Adipocyte (in vitro differentiated cells): Measurements from ENCODE around the gene C2orf92.
"Not testable (repeated sequence)": the region's sequence is repeated elsewhere in the genome, so short reads cannot be mapped to it uniquely, and the experiment has no call there.

ENCODE experiments used
- DNase-seq: peaks from one replicate; pipeline ENCODE4 v3.0.0-alpha.2; 2015; ENCODE audit warnings: low read depth
- H3K27me3 ChIP-seq: replicated peaks from 2 replicates; pipeline ENCODE4 v1.7.0; 2013; ENCODE audit warnings: mild to moderate bottlenecking, low read length, moderate library complexity; ENCODE audit not compliant: control insufficient read depth, insufficient read depth
- H3K36me3 ChIP-seq: 2 replicates; pipeline ENCODE4 v1.7.0; 2013; ENCODE audit warnings: low read length, mild to moderate bottlenecking, moderate library complexity; ENCODE audit not compliant: control insufficient read depth, insufficient read depth, severe bottlenecking
- H3K4me1 ChIP-seq: 2 replicates; pipeline ENCODE4 v1.7.0; 2013; ENCODE audit warnings: mild to moderate bottlenecking, low read length, moderate library complexity; ENCODE audit not compliant: control insufficient read depth, insufficient read depth
- H3K4me3 ChIP-seq: 2 replicates; pipeline ENCODE4 v1.7.0; 2013; ENCODE audit warnings: mild to moderate bottlenecking, low read length, moderate library complexity
- H3K9ac ChIP-seq: 2 replicates; pipeline ENCODE4 v1.7.0; 2013; ENCODE audit warnings: mild to moderate bottlenecking, low read length, moderate library complexity
- H3K9me3 ChIP-seq: 2 replicates; pipeline ENCODE4 v1.7.0; 2013; ENCODE audit warnings: mild to moderate bottlenecking, low read length, moderate library complexity; ENCODE audit not compliant: control insufficient read depth

The C2orf92 gene

GRCh38 chr2:97711394-97711711, 41.8 kb downstream of the C2orf92 start:
- Histone ChIP-seq H3K27me3 (peaks cover 47% of the 10 kb centered on the region), H3K9ac (no peak overlapping the region), H3K36me3 (no peaks in the 10 kb centered on the region), H3K9me3 (no peaks in the 10 kb centered on the region), H3K4me3 (no peak overlapping the region), H3K4me1 (no peaks in the 10 kb centered on the region)
- no peak for DNase-seq

- peaks cover 46% of the 10 kb centered on the region for H3K27me3 ChIP-seq
- not testable (repeated sequence) for H3K9ac ChIP-seq, H3K4me3 ChIP-seq, H3K36me3 ChIP-seq, DNase-seq, H3K4me1 ChIP-seq, H3K9me3 ChIP-seq
Observed at GRCh38 chr2:97712175-97712574, 42.7 kb downstream of the C2orf92 start.

- H3K9ac ChIP-seq, result no peak overlapping the region
- H3K36me3 ChIP-seq, result no peaks in the 10 kb centered on the region
- no peaks in the 10 kb centered on the region for H3K9me3 ChIP-seq
- H3K4me3 ChIP-seq, result no peak overlapping the region
- H3K4me1 ChIP-seq, result no peaks in the 10 kb centered on the region
- H3K27me3 ChIP-seq, result peaks cover 44% of the 10 kb centered on the region
- DNase-seq, result no peak
Observed at GRCh38 chr2:97712693-97713295, 43.3 kb downstream of the C2orf92 start.

- no peaks in the 10 kb centered on the region for H3K9me3 ChIP-seq
- no peak for DNase-seq
- H3K27me3 ChIP-seq, result peaks cover 44% of the 10 kb centered on the region
- H3K4me1 ChIP-seq, result no peaks in the 10 kb centered on the region
- H3K4me3 ChIP-seq, result no peak within 1 kb of the TSS
- no peak within 1 kb of the TSS for H3K9ac ChIP-seq
- no peaks in the 10 kb centered on the region for H3K36me3 ChIP-seq
Observed at GRCh38 chr2:97713296-97714083, 44.0 kb downstream of the C2orf92 start, which contains the start of gene ZAP70. Gene ZAP70, plus strand, starts transcription at chr2:97713576. Its CDS starts 10,461 bp downstream, at chr2:97724037.

GRCh38 chr2:97714084-97714949, 44.8 kb downstream of the C2orf92 start:
- H3K36me3 ChIP-seq, result no peaks in the 10 kb centered on the region
- H3K4me1 ChIP-seq, result no peaks in the 10 kb centered on the region
- H3K4me3 ChIP-seq, result no peak overlapping the region

GRCh38 chr2:97714950-97715652, 45.6 kb downstream of the C2orf92 start:
- Histone ChIP-seq H3K36me3 (no peaks in the 10 kb centered on the region), H3K4me1 (no peaks in the 10 kb centered on the region), H3K9ac (no peak overlapping the region), H3K9me3 (no peaks in the 10 kb centered on the region), H3K27me3 (peaks cover 45% of the 10 kb centered on the region), H3K4me3 (no peak overlapping the region)
- no peak for DNase-seq

More at GRCh38 chr2:97714084-97714949, 44.8 kb downstream of the C2orf92 start:
- DNase-seq, result no peak
- Histone ChIP-seq H3K9ac (no peak overlapping the region), H3K9me3 (no peaks in the 10 kb centered on the region), H3K27me3 (peaks cover 45% of the 10 kb centered on the region)

- H3K27me3 ChIP-seq, result peaks cover 39% of the 10 kb centered on the region
- no peaks in the 10 kb centered on the region for H3K9me3 ChIP-seq
- no peaks in the 10 kb centered on the region for H3K4me1 ChIP-seq
- no peaks in the 10 kb centered on the region for H3K36me3 ChIP-seq
- DNase-seq, result no peak
- H3K4me3 ChIP-seq, result no peak overlapping the region
- no peak overlapping the region for H3K9ac ChIP-seq
Observed at GRCh38 chr2:97715951-97716694, 46.6 kb downstream of the C2orf92 start.

GRCh38 chr2:97716695-97717612, 47.4 kb downstream of the C2orf92 start:
- H3K4me3 ChIP-seq, result no peak overlapping the region
- DNase-seq, result no peak
- H3K9ac ChIP-seq, result no peak overlapping the region
- H3K4me1 ChIP-seq, result no peaks in the 10 kb centered on the region
- H3K27me3 ChIP-seq, result peaks cover 32% of the 10 kb centered on the region
- H3K36me3 ChIP-seq, result no peaks in the 10 kb centered on the region
- H3K9me3 ChIP-seq, result no peaks in the 10 kb centered on the region

- H3K9me3 ChIP-seq, result no peaks in the 10 kb centered on the region
- no peaks in the 10 kb centered on the region for H3K36me3 ChIP-seq
- no peak overlapping the region for H3K9ac ChIP-seq
- H3K4me1 ChIP-seq, result no peaks in the 10 kb centered on the region
- DNase-seq, result no peak
- H3K27me3 ChIP-seq, result peaks cover 32% of the 10 kb centered on the region
- H3K4me3 ChIP-seq, result no peak overlapping the region
Observed at GRCh38 chr2:97717613-97717995, 48.1 kb downstream of the C2orf92 start.
